HG03159 (cell line): Measurements from ENCODE around the gene ADAM23.

Experiments used
- ATAC-seq: cut with Tn5 transposase; IDR thresholded peaks from one replicate; pipeline ENCODE4 v1.9.1; 2021; ENCODE audit warnings: mild to moderate bottlenecking, moderate library complexity; ENCODE audit not compliant: unreplicated experiment

ADAM23 gene

DNA sequence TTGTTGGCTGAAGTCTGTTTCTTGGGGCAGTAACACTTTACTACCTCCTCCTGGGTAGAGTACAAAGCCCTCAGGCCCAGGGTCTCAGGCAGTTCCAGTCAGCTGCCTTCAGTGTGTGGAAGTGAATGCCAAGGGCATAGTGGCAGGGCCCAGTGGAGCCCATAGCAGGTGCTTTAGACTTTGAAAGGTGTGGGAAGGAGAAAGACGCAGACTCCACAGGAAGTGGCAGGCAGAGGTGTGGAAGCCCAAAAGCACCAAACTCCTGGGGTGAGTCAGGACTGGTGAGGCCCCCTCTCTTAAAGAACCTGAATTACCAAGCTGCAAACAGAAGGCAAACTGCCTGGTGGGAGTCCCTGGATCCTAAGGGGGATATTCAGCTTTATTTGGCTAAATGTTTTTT, 45.3 kb downstream of the ADAM23 start:
- no peak for ATAC-seq

- no peak for ATAC-seq
These were observed 50.7 kb downstream of the ADAM23 start for GRCh38 chr2:206494061-206494460.

DNA sequence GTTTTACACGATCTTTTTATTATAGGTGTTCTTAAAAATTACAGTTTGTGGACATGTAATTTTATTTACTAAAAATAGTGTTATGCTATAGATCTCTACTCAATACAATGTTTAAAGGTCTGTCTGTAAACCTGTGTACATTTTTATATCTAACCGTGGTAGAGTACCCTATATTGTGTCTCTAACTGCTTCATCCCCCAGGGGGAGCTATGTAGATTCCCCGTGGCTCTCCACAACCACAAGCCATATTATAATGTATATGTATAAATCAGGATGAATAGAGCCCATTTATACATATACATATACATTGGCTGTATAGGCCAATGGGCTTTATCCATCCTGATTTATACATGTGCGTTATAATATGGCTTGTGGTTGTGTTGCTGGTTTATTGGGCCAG, 59.4 kb downstream of the ADAM23 start:
- ATAC-seq: no peak

DNA sequence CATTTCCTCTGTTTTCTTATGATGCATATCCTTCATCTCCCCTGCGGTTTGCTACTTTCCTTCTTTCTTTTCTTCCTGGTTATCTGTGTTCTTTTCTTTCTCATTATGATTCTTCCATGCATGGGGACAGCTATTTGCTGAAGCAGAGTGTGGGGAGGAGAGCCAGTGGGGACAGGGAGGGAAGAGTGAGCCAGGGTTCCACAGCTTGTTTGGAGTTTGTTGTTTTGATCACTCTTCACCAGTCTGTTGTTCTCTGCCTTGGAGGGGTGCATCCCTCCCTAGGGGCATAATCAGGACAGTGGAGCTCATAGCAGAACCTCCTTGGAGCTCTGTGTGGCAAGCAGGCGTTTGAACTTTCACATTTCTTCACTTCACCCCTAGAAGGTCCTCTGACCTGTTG, 68.0 kb downstream of the ADAM23 start:
- ATAC-seq: no peak

DNA sequence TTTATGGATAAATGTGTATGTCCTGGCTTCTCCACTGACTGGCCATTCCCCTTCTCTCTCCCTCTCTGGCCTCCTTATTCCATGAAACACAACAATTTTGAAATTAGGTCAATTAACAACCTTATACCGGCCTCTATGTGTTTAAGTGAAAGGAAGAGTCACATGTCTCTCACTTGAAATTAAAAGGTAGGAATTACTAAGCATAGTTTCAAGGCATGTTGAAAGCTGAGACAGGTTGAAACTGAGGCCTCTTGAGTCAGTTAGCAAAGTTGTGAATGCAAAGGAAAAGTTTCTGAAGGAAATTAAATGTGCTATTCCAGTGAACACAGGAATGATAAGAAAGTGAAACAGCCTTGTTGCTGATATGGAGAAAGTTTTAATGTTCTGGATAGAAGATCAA, 69.7 kb downstream of the ADAM23 start:
- no peak for ATAC-seq

DNA sequence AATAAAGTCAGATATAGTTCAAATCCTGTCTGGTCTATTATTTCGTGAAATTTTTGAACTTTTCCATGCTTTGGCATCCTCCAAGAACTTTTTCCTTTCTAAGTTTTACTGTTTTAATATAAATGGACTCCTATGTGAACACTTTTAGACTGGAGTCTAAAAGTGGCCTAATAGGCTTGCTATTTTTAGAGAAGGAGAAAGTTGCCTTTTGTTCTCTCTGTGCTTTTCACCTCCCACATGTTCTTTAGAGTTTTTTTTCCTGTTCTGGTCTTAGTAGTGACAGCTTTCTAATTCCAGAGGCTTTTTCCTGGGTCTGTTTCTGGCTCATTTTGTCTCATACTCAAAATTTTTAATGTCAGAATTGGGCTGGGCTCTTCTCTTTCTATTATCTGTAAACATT, 72.2 kb downstream of the ADAM23 start:
- ATAC-seq: no peak

DNA sequence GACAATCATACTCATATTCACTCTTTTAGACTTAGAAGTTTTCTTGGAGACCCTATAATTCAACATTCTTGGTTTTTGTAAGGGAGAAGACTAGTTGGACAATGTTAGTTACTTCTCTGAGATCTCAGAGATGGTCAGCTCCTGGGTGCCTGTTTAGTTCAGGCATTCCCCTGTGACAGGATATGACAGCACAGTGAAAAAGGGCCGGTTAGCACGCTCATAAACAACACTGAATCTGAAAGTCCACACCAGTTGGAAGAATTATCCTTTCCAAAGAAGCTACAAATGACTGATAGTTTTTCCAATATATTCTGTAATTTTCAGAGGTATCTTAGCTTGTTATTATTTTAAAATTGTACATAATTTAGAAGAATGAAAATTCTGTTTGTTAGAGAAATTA, 75.7 kb downstream of the ADAM23 start:
- ATAC-seq: no peak

GRCh38 chr2:206520450-206520849, 77.1 kb downstream of the ADAM23 start:
- ATAC-seq: no peak

- ATAC-seq: no peak
These were observed 77.8 kb downstream of the ADAM23 start for GRCh38 chr2:206521115-206521514.

GRCh38 chr2:206521612-206522011, 78.3 kb downstream of the ADAM23 start:
- ATAC-seq: no peak

- ATAC-seq: no peak
These were observed 83.1 kb downstream of the ADAM23 start for GRCh38 chr2:206526416-206526815.

DNA sequence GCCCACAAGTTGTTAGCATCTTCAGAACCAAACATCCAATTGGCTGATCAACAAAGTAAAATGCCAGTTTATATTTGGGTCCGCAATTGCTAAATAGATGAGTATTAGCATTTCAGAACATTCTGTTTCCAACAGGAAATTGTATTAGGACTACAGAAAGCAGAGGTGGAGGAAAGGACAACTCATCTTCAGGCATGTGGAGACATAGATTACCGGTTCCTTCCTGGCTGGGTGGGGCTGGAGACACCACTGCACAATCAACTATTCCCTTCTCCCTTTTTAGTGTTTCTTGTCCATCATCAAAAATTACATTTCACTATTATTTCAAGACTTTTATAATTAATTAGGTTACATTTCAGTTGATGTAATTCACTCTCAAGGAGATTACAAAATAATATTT, 83.8 kb downstream of the ADAM23 start:
- no peak for ATAC-seq

GRCh38 chr2:206530727-206531126, 87.4 kb downstream of the ADAM23 start:
- ATAC-seq: no peak

GRCh38 chr2:206531996-206532543, 88.7 kb downstream of the ADAM23 start:
- no peak for ATAC-seq

DNA sequence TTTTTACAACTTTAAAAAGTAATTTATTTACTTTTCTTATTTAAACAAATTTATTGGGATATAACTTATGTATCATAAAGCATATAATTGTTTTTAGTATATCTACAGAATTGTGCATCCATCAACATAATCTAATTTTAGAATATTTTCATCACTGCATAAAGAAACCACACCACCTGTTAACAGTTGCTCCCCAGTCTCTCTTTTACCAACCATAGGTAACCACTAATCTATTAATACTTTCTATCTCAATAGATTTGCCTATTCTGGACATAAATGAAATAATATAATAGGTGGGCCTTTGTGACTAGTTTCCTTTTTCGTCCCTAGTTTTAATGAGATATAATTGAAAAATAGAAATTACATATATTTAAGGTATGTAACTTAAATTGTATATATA, 90.6 kb downstream of the ADAM23 start:
- ATAC-seq: peak; percentile 55

GRCh38 chr2:206535260-206535986, 92.1 kb downstream of the ADAM23 start:
- peak; percentile 64 for ATAC-seq

- ATAC-seq: no peak
These were observed 97.4 kb downstream of the ADAM23 start for GRCh38 chr2:206540757-206541156.

DNA sequence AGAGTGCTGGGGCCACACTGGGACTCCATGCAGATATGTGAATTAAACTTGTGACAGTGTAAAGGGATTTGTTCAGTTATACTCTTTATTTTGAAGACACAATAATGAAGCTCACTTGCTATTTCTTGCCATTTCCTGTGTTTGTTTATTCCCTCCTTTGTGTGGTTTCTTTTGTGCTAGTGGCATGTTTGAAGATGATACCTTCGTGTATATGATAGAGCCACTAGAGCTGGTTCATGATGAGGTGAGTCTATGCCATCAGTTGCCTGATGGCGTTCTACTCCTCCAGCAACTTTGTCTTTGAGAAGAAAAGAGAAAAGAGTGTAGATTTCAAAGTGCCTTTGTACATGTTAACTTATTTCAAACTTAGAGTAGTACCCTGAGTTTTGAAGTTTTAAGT, 99.7 kb downstream of the ADAM23 start:
- no peak for ATAC-seq

GRCh38 chr2:206548383-206548782, 105.1 kb downstream of the ADAM23 start:
- ATAC-seq: no peak

DNA sequence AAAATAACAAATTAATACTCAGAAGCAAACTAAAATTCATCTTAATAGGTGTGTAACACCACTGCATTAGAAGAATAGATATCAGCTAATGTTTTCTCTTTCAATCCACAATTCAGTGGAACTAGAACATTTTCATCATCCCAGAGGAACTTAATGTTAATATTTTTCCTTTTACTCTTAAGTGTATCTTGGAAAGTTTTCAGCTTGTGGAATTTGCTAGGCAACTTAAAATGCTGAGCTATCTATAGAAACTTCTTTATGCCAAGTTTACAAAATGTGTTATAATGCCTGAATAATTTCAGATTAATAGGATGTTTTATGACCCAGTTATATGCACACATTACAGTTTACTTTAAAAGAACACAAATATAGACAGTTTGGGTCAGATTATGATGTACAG, 112.4 kb downstream of the ADAM23 start:
- no peak for ATAC-seq

GRCh38 chr2:206556357-206556949, 113.1 kb downstream of the ADAM23 start:
- ATAC-seq: peak; percentile 70

GRCh38 chr2:206557321-206557720, 114.0 kb downstream of the ADAM23 start:
- no peak for ATAC-seq

DNA sequence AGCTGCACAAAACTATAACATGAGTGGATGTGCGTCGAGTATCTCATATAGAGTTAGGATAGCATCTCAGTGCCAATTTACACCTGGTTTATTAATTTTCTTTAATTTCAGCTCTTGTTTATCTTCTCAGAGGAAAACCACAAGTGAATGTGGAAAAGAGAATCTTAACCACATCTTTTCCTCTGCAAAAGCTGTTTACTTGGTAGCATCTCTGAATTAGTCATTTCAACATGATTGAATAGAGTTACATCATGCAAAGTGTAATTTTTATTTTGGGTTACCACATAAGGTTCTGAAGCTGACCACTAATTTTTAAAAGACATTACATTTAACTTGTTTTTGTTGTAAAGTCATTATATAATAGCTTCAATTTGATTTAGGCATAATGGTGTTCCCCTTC, 115.2 kb downstream of the ADAM23 start:
- ATAC-seq: no peak
